ENCODE results near the gene CNOT1.

GRCh38 chr16:58655215-58655596, 25.6 kb upstream of the CNOT1 start:
- no peak for TF ChIP-seq GATAD2B (conservative IDR thresholded peaks at IDR 0.05; ENCODE audit: low read depth)
- no peak for TF ChIP-seq EZH2 (IDR thresholded peaks at IDR 0.05; ENCODE audit: borderline replicate concordance, control insufficient read depth, low read depth, low read length)
- no peak for TF ChIP-seq CTCF (IDR thresholded peaks at IDR 0.05 in 2 of 3, conservative IDR thresholded peaks at IDR 0.05 in 1 of 3; ENCODE audit: control insufficient read depth in 2 of 3, extremely low read depth in 1 of 3, insufficient read depth in 1 of 3, low read depth in 3 of 3, low read length in 3 of 3)
- TF ChIP-seq ZNF274 (IDR thresholded peaks at IDR 0.05; ENCODE audit: insufficient read depth, insufficient read length), result no peak
- TF ChIP-seq REST (IDR thresholded peaks at IDR 0.05; ENCODE audit: low read depth, low read length), result no peak
- TF ChIP-seq, protein P1, sequence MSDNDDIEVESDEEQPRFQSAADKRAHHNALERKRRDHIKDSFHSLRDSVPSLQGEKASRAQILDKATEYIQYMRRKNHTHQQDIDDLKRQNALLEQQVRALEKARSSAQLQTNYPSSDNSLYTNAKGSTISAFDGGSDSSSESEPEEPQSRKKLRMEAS (IDR thresholded peaks at IDR 0.05; ENCODE audit: low read depth, low read length), result no peak
- TF ChIP-seq SP1 (IDR thresholded peaks at IDR 0.05; ENCODE audit: low read depth, low read length), result no peak
- TF ChIP-seq EP300 (IDR thresholded peaks at IDR 0.05; ENCODE audit: borderline replicate concordance in 1 of 2, control insufficient read depth in 1 of 2, low read depth in 2 of 2, low read length in 2 of 2), result no peak
- TF ChIP-seq STAT3 (IDR thresholded peaks at IDR 0.05; ENCODE audit: low read depth, low read length), result no peak
- no peak for TF ChIP-seq PAX5 (IDR thresholded peaks at IDR 0.05; ENCODE audit: borderline replicate concordance, low read depth, low read length)
- TF ChIP-seq, protein P2, sequence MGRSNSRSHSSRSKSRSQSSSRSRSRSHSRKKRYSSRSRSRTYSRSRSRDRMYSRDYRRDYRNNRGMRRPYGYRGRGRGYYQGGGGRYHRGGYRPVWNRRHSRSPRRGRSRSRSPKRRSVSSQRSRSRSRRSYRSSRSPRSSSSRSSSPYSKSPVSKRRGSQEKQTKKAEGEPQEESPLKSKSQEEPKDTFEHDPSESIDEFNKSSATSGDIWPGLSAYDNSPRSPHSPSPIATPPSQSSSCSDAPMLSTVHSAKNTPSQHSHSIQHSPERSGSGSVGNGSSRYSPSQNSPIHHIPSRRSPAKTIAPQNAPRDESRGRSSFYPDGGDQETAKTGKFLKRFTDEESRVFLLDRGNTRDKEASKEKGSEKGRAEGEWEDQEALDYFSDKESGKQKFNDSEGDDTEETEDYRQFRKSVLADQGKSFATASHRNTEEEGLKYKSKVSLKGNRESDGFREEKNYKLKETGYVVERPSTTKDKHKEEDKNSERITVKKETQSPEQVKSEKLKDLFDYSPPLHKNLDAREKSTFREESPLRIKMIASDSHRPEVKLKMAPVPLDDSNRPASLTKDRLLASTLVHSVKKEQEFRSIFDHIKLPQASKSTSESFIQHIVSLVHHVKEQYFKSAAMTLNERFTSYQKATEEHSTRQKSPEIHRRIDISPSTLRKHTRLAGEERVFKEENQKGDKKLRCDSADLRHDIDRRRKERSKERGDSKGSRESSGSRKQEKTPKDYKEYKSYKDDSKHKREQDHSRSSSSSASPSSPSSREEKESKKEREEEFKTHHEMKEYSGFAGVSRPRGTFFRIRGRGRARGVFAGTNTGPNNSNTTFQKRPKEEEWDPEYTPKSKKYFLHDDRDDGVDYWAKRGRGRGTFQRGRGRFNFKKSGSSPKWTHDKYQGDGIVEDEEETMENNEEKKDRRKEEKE (IDR thresholded peaks at IDR 0.05), result no peak
